Fibroblast of pulmonary artery (primary cell): ENCODE data around the gene HEXD.
"Not testable (repeated sequence)": the region's sequence is repeated elsewhere in the genome, so short reads cannot be mapped to it uniquely, and the experiment has no call there.

Experiments used
- DNase-seq: peaks from one replicate; pipeline ENCODE4 v3.0.0-alpha.2; 2010; ENCODE audit warnings: low read depth
- H3K4me3 ChIP-seq: replicated peaks from 2 replicates; pipeline ENCODE4 v1.5.1; 2011; ENCODE audit warnings: low read depth, mild to moderate bottlenecking, control low read depth, low read length, moderate library complexity
- TF ChIP-seq, protein P1 (sequence below): IDR thresholded peaks from 2 replicates; pipeline ENCODE4 v1.5.1; 2011; ENCODE audit warnings: mild to moderate bottlenecking, control low read depth, low read length, inconsistent platforms; ENCODE audit errors: missing control alignments

The HEXD gene

DNA sequence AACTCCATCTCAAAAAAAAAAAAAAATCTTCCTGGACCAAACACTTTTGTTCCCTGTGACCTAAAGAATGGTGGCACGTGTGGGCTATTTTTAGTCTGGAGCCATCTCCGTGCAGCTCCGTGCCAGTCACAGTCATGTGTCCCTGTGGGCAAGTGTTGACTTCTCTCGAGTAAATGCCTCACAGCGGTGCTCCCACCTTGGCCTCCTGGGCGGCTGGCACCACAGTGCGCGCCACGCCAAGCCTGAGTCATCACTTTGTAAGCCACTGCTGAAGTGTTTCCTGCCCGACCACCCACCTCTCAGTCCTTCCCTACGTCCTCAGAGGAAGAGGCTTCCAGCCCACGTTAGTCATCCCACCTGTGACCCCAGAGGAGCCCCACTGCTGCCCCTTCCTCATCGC, 10.9 kb upstream of the HEXD start:
- TF ChIP-seq, protein P1, sequence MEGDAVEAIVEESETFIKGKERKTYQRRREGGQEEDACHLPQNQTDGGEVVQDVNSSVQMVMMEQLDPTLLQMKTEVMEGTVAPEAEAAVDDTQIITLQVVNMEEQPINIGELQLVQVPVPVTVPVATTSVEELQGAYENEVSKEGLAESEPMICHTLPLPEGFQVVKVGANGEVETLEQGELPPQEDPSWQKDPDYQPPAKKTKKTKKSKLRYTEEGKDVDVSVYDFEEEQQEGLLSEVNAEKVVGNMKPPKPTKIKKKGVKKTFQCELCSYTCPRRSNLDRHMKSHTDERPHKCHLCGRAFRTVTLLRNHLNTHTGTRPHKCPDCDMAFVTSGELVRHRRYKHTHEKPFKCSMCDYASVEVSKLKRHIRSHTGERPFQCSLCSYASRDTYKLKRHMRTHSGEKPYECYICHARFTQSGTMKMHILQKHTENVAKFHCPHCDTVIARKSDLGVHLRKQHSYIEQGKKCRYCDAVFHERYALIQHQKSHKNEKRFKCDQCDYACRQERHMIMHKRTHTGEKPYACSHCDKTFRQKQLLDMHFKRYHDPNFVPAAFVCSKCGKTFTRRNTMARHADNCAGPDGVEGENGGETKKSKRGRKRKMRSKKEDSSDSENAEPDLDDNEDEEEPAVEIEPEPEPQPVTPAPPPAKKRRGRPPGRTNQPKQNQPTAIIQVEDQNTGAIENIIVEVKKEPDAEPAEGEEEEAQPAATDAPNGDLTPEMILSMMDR: no peak
- no peak overlapping the region for H3K4me3 ChIP-seq
- no peak for DNase-seq

DNA sequence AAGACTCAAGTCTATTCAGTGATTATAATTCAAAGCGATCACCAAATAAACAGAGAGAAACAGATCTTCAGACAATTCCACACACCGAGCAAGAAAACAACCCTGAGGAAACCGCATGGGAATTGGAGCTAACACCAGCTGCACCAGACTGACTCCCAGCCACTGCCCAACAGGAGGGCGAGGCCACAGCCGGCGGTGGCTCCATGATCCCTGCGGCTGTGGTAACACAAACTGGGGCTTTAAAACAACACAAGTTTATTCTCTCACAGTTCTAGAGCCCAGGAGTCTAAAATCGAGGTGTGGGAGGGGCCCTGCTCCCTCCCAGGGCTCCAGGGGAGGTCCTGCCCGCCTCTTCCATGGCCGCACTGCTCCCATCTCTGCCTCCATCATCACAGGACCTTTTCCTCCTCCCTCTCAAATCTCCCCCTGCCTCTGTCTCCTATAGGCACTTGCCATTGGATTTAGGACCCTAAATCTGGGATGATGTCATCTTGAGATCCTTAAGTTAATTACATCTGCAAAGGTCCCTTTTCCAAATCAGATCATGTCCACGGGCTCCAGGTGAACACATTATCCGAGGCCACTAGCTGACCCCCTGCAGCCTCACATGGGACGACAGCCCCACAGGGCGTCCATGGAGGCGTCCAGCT, 9.7 kb upstream of the HEXD start:
- DNase-seq: no peak
- TF ChIP-seq, protein P1: no peak
- H3K4me3 ChIP-seq: no peak overlapping the region

DNA sequence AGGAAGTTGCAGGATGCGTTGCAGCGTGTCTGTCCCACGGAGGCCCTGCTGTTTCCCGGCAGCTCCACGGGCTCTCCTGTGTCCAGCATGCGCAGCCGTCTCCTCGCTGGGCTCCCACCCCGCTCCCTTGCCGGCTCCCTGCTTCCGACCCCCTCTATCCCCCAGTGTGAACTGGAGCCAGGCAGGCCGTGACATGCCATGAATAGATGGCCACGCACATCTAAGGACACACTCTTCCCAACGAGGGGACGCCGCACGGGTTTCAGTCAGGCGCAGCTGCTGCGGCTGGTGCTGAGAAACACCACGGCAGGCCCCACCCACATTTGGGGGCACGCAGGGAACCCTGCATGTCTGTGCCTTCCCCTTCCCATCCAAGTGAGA, 9.2 kb upstream of the HEXD start:
- no peak overlapping the region for H3K4me3 ChIP-seq
- TF ChIP-seq, protein P1: no peak
- no peak for DNase-seq

DNA sequence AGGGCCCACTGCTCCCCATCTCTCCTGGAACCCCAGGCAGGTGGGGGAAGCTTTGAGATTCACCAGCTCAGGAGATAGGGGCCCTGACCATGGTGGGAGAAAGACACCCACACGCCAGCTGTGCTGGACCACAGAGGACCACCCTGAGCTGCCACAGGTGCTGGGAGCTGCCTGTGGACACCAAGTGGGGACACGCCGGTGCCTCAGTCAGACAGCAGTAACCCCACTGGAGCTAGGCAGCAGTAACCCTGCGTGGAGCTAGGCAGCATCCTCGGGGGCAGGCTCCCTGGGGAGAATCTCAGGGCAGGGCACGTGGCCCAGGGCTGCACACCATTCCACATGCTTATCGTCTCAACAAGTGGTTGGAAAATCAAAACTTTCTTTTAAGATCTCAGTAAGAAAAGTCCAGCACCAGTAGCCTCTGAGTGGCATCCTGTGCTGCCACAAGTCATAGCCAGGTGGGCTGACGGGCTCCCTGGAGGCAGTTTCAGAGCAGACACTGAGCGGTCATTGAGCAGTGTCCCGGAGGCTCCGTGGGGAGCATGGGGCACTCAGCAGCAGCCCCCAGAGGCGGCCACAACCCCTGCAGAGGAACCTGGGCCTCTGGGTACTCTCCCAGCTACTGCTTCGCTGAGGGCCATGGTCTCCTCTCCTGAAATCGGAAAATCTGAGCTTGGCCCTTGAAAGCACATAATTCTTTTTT, 8.0 kb upstream of the HEXD start:
- no peak overlapping the region for H3K4me3 ChIP-seq
- TF ChIP-seq, protein P1: no peak
- DNase-seq: no peak

DNA sequence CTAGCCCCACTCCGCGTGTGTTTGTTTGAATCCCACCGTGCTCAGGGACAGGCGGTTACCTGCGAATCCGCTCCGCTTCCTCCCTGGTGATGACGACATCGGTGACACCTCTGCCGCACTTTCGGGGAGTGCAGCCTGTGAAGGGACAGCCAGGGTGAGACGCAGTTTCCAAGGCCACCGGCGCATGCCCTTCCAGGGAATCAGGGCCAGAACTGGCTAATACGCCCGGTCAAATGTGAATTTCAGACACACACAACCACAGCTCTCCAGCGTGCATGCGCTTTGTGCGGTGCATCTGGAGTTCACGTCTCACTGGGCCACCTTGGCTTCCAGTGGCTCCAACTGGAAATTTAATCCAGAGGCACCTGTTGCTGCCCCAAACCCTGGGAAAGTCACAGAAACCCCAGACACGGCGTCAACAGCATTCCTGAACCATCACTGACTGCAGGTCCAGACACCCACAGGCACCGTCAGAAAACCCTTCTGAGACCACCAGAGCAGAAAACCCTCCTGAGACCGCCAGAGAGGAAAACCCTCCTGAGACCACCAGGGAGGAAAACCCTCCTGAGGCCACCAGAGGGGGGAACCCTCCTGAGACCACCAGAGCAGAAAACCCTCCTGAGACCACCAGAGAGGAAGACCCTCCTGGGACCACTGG, 6.6 kb upstream of the HEXD start:
- TF ChIP-seq, protein P1: no peak
- no peak for DNase-seq
- no peak overlapping the region for H3K4me3 ChIP-seq

DNA sequence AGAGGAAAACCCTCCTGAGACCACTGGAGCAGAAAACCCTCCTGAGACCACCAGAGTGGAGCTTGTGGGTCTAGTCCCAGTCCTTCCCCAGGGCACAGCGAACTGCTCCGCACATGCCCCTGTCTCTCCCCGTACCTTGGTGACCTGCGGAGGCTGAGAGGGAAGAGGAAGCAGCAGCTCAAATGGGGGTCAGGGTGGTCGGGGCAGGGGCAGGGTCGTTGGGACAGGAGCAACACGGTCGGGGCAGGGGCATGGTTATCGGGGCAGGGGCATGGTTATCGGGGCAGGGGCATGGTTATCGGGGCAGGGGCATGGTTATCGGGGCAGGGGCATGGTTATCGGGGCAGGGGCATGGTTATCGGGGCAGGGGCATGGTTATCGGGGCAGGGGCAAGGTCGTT, 6.1 kb upstream of the HEXD start:
- not testable (repeated sequence) for H3K4me3 ChIP-seq, DNase-seq

DNA sequence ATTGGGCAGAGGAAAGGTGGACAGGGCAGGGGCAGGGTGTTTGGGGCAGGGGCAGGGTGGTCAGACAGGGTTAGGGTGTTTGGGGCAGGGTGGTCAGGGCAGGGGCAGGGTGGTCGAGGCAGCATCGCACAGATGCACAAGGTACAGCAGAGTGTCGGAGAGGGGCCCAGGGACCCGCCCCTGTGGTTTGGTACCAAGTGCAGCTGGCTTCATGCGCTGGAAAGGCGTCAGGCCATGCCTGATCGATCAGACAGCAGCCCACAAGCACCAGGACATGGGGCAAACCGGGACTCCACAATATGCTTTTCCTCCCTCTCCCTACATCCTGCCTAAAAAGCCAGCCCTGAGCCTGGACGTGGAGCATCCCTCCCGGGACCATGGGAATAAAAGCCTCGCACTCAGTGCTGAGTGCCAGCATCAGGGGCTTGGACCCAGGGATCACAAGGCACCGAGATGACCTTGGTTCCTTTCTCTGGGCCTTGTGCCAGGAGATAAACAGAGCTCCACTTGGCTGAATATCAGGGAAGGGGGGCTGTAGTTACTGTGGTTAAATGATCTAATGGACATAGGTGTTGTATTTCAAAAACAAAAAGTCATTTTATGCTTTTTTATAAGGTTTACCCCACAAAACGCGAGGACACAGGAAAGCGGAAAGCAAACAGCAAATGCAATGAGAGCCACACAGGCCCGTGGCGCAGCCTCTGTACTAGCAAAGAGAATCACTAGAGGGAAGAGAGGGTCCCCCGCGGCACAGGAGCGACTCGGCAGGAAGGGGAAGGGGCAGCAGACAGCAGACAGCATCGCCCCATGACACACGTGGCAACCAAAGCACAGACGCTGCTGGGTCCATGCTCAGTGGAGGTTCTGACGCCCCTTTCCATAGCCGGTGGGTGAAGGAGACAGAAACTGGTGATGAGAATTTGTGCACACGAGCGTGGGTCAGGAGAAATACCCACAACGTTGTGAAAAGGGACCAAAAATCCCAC, 5.3 kb upstream of the HEXD start:
- TF ChIP-seq, protein P1: no peak
- DNase-seq: no peak
- no peak overlapping the region for H3K4me3 ChIP-seq
